ENCODE measurements around the gene ADARB1.

ADARB1 gene

GRCh38 chr21:45103971-45104520, 29.7 kb downstream of the ADARB1 start:
- Mint-ChIP-seq H3K4me1 (peaks cover 69% of the 10 kb centered on the region), H3K9me3 (no peaks in the 10 kb centered on the region), H3K4me3 (peak overlapping the region; percentile 49 to 64), H3K27me3 (no peaks in the 10 kb centered on the region), H3K27ac (peak overlapping the region in 1 of 2 donors; percentile 59)
- ATAC-seq (peak; percentile 55), DNase-seq (no peak)

- Mint-ChIP-seq H3K4me3 (peak overlapping the region; percentile 49 to 64), H3K4me1 (peaks cover 73% of the 10 kb centered on the region), H3K27me3 (no peaks in the 10 kb centered on the region), H3K27ac (peak overlapping the region; percentile 59 to 80), H3K9me3 (no peaks in the 10 kb centered on the region)
- DNase-seq, result peak in 1 of 2 donors; percentile 25
- peak; percentile 79 for ATAC-seq
These were observed 30.2 kb downstream of the ADARB1 start for GRCh38 chr21:45104560-45104959.

- Mint-ChIP-seq H3K9me3 (no peaks in the 10 kb centered on the region), H3K4me3 (peak overlapping the region; percentile 49 to 64), H3K27me3 (no peaks in the 10 kb centered on the region), H3K4me1 (peaks cover 87% of the 10 kb centered on the region), H3K27ac (peak overlapping the region in 1 of 2 donors; percentile 15)
- DNase-seq (no peak), ATAC-seq (no peak)
These were observed 31.6 kb downstream of the ADARB1 start for GRCh38 chr21:45105906-45106485.

- H3K27me3 Mint-ChIP-seq, result no peaks in the 10 kb centered on the region
- H3K27ac Mint-ChIP-seq, result no peak overlapping the region
These were observed 33.8 kb downstream of the ADARB1 start for GRCh38 chr21:45108034-45108790.

GRCh38 chr21:45108808-45109781, 34.7 kb downstream of the ADARB1 start:
- DNase-seq, result no peak
- peak overlapping the region; percentile 72 to 85 for H3K4me3 Mint-ChIP-seq
- no peaks in the 10 kb centered on the region for H3K27me3 Mint-ChIP-seq
- no peaks in the 10 kb centered on the region for H3K9me3 Mint-ChIP-seq
- peak; percentile 46 for ATAC-seq
- H3K4me1 Mint-ChIP-seq, result peaks cover 81% of the 10 kb centered on the region
- peak overlapping the region; percentile 58 to 89 for H3K27ac Mint-ChIP-seq

More at GRCh38 chr21:45108034-45108790, 33.8 kb downstream of the ADARB1 start:
- DNase-seq, result no peak
- Mint-ChIP-seq H3K9me3 (no peaks in the 10 kb centered on the region), H3K4me3 (no peak overlapping the region), H3K4me1 (peaks cover 90% of the 10 kb centered on the region)
- ATAC-seq, result no peak

- peak; percentile 36 to 38 for DNase-seq
- H3K4me1 Mint-ChIP-seq, result peaks cover 80% of the 10 kb centered on the region
These were observed 35.6 kb downstream of the ADARB1 start for GRCh38 chr21:45109831-45110492.

GRCh38 chr21:45110873-45111624, 36.7 kb downstream of the ADARB1 start:
- no peak for ATAC-seq
- H3K27ac Mint-ChIP-seq, result peak overlapping the region; percentile 75 to 91

More at GRCh38 chr21:45109831-45110492, 35.6 kb downstream of the ADARB1 start:
- ATAC-seq, result peak; percentile 86
- Mint-ChIP-seq H3K9me3 (no peaks in the 10 kb centered on the region), H3K4me3 (peak overlapping the region; percentile 72 to 85), H3K27me3 (no peaks in the 10 kb centered on the region), H3K27ac (peak overlapping the region; percentile 58 to 89)

GRCh38 chr21:45111703-45112102, 37.3 kb downstream of the ADARB1 start:
- H3K4me3 Mint-ChIP-seq, result peak overlapping the region; percentile 1 to 82
- H3K27ac Mint-ChIP-seq, result peak overlapping the region in 1 of 2 donors; percentile 12
- H3K27me3 Mint-ChIP-seq, result no peaks in the 10 kb centered on the region
- ATAC-seq, result no peak
- H3K9me3 Mint-ChIP-seq, result no peaks in the 10 kb centered on the region
- no peak for DNase-seq
- peaks cover 79% of the 10 kb centered on the region for H3K4me1 Mint-ChIP-seq

More at GRCh38 chr21:45110873-45111624, 36.7 kb downstream of the ADARB1 start:
- no peaks in the 10 kb centered on the region for H3K9me3 Mint-ChIP-seq
- peaks cover 80% of the 10 kb centered on the region for H3K4me1 Mint-ChIP-seq
- H3K4me3 Mint-ChIP-seq, result peak overlapping the region; percentile 66 to 82
- DNase-seq, result no peak
- no peaks in the 10 kb centered on the region for H3K27me3 Mint-ChIP-seq

- H3K9me3 Mint-ChIP-seq, result no peaks in the 10 kb centered on the region
- no peaks in the 10 kb centered on the region for H3K27me3 Mint-ChIP-seq
- H3K27ac Mint-ChIP-seq, result peak overlapping the region in 1 of 2 donors; percentile 66
- no peak for DNase-seq
- ATAC-seq, result no peak
- H3K4me1 Mint-ChIP-seq, result peaks cover 74% of the 10 kb centered on the region
- peak overlapping the region in 1 of 2 donors; percentile 31 for H3K4me3 Mint-ChIP-seq
These were observed 38.0 kb downstream of the ADARB1 start for GRCh38 chr21:45112371-45112770.

GRCh38 chr21:45113543-45113942, 39.2 kb downstream of the ADARB1 start:
- DNase-seq (no peak), ATAC-seq (no peak)
- H3K27me3 Mint-ChIP-seq, result no peaks in the 10 kb centered on the region
- peaks cover 69% of the 10 kb centered on the region for H3K4me1 Mint-ChIP-seq
- H3K9me3 Mint-ChIP-seq, result no peaks in the 10 kb centered on the region
- no peak overlapping the region for H3K4me3 Mint-ChIP-seq
- no peak overlapping the region for H3K27ac Mint-ChIP-seq

- no peak overlapping the region for H3K27ac Mint-ChIP-seq
- peaks cover 64% of the 10 kb centered on the region for H3K4me1 Mint-ChIP-seq
- no peaks in the 10 kb centered on the region for H3K27me3 Mint-ChIP-seq
- H3K4me3 Mint-ChIP-seq, result no peak overlapping the region
- H3K9me3 Mint-ChIP-seq, result no peaks in the 10 kb centered on the region
- DNase-seq, result no peak
- no peak for ATAC-seq
These were observed 39.7 kb downstream of the ADARB1 start for GRCh38 chr21:45114072-45114471.

GRCh38 chr21:45114475-45114874, 40.1 kb downstream of the ADARB1 start:
- no peaks in the 10 kb centered on the region for H3K9me3 Mint-ChIP-seq
- no peak overlapping the region for H3K27ac Mint-ChIP-seq
- peaks cover 60% of the 10 kb centered on the region for H3K4me1 Mint-ChIP-seq
- DNase-seq (no peak), ATAC-seq (no peak)
- no peaks in the 10 kb centered on the region for H3K27me3 Mint-ChIP-seq
- no peak overlapping the region for H3K4me3 Mint-ChIP-seq

GRCh38 chr21:45115141-45115540, 40.8 kb downstream of the ADARB1 start:
- no peak for ATAC-seq

GRCh38 chr21:45116066-45116465, 41.7 kb downstream of the ADARB1 start:
- H3K27ac Mint-ChIP-seq, result no peak overlapping the region
- DNase-seq (no peak), ATAC-seq (no peak)
- no peaks in the 10 kb centered on the region for H3K9me3 Mint-ChIP-seq
- peaks cover 45% of the 10 kb centered on the region for H3K4me1 Mint-ChIP-seq
- no peak overlapping the region for H3K4me3 Mint-ChIP-seq
- no peaks in the 10 kb centered on the region for H3K27me3 Mint-ChIP-seq

More at GRCh38 chr21:45115141-45115540, 40.8 kb downstream of the ADARB1 start:
- DNase-seq, result no peak
- Mint-ChIP-seq H3K4me1 (peaks cover 53% of the 10 kb centered on the region), H3K4me3 (no peak overlapping the region), H3K9me3 (no peaks in the 10 kb centered on the region), H3K27me3 (no peaks in the 10 kb centered on the region), H3K27ac (no peak overlapping the region)
